HFF-Myc (cell line): Measurements from ENCODE around the gene TEX38.

Experiments
- DNase-seq: peaks from one replicate; pipeline ENCODE4 v3.0.0-alpha.2; 2011; ENCODE audit warnings: low read depth; ENCODE audit errors: extremely low read depth
- H3K4me3 ChIP-seq: replicated peaks from 2 replicates; pipeline ENCODE4 v1.5.1; 2011; ENCODE audit warnings: low read depth, mild to moderate bottlenecking, control low read depth, low read length
- CTCF ChIP-seq: IDR thresholded peaks from 2 replicates; pipeline ENCODE4 v1.5.1; 2012; ENCODE audit warnings: mild to moderate bottlenecking, low read depth, low read length, control low read depth; ENCODE audit errors: missing control alignments

The TEX38 gene

GRCh38 chr1:46637444-46638083 is 34.1 kb upstream of the TEX38 start:
- no peak for DNase-seq
- no peak for TF ChIP-seq CTCF
- no peak overlapping the region for H3K4me3 ChIP-seq

GRCh38 chr1:46638921-46639320 is 32.7 kb upstream of the TEX38 start:
- H3K4me3 ChIP-seq = no peak overlapping the region
- no peak for TF ChIP-seq CTCF
- DNase-seq = no peak

- no peak for TF ChIP-seq CTCF
- H3K4me3 ChIP-seq = no peak overlapping the region
- DNase-seq = no peak
These were observed 32.1 kb upstream of the TEX38 start for GRCh38 chr1:46639547-46639946.

GRCh38 chr1:46642115-46642680 is 29.5 kb upstream of the TEX38 start:
- no peak overlapping the region for H3K4me3 ChIP-seq
- DNase-seq = no peak
- TF ChIP-seq CTCF = no peak

GRCh38 chr1:46643368-46643775 is 28.3 kb upstream of the TEX38 start:
- peak; percentile 67 for DNase-seq
- TF ChIP-seq CTCF = no peak
- H3K4me3 ChIP-seq = no peak overlapping the region

- no peak overlapping the region for H3K4me3 ChIP-seq
- TF ChIP-seq CTCF = no peak
- DNase-seq = no peak
These were observed 25.8 kb upstream of the TEX38 start for GRCh38 chr1:46645815-46646214.

GRCh38 chr1:46646331-46646730 is 25.3 kb upstream of the TEX38 start:
- no peak overlapping the region for H3K4me3 ChIP-seq
- TF ChIP-seq CTCF = no peak
- no peak for DNase-seq
